Spleen (tissue), 11 donors: ENCODE measurements around the gene GNG13. TPM values are rescaled to one million over a fixed set of nuclear protein-coding genes. Genes with fewer than 3 reads are reported as not detected.

Experiments used
- DNase-seq: peaks from one replicate; pipeline ENCODE4 v3.0.0-alpha.2; 2020
- H3K27ac ChIP-seq, 8 donors: fragments of 200-600 bp; sonication (generic) in 7 of 8; 1 replicate in 4 of 8; 2 replicates in 4 of 8; pipeline versions ENCODE4 v1.5.0 to v1.8.0; 2016 to 2021; ENCODE audit warnings: inconsistent platforms in 4 of 8, mild to moderate bottlenecking in 4 of 8, moderate library complexity in 1 of 8
- H3K27me3 ChIP-seq, 7 donors: fragments of 200-600 bp; sonication (generic) in 6 of 7; replicated peaks in 1 of 7; 1 replicate in 4 of 7; 2 replicates in 3 of 7; pipeline versions ENCODE4 v1.5.0 to v1.8.0; 2016 to 2021; ENCODE audit warnings: inconsistent platforms in 3 of 7, mild to moderate bottlenecking in 1 of 7
- H3K36me3 ChIP-seq, 6 donors: fragments of 200-600 bp; sonication (generic) in 5 of 6; 1 replicate in 4 of 6; 2 replicates in 2 of 6; pipeline versions ENCODE4 v1.5.0 to v1.8.0; 2016 to 2021; ENCODE audit warnings: inconsistent platforms in 2 of 6
- H3K4me1 ChIP-seq, 6 donors: fragments of 200-600 bp; sonication (generic) in 5 of 6; 1 replicate in 3 of 6; 2 replicates in 3 of 6; pipeline versions ENCODE4 v1.5.0 to v1.8.0; 2016 to 2021; ENCODE audit warnings: inconsistent platforms in 3 of 6
- H3K4me3 ChIP-seq, 8 donors: fragments of 200-600 bp; sonication (generic) in 7 of 8; 1 replicate in 4 of 8; 2 replicates in 4 of 8; pipeline versions ENCODE4 v1.5.0 to v1.8.0; 2016 to 2021; ENCODE audit warnings: inconsistent platforms in 4 of 8, mild to moderate bottlenecking in 4 of 8, moderate library complexity in 2 of 8
- H3K9me3 ChIP-seq, 8 donors: fragments of 200-600 bp; sonication (generic) in 7 of 8; 1 replicate in 4 of 8; 2 replicates in 4 of 8; pipeline versions ENCODE4 v1.5.0 to v1.8.0; 2016 to 2021; ENCODE audit warnings: inconsistent platforms in 4 of 8
- POLR2A ChIP-seq, 3 donors: fragments of 450-650 bp; IDR thresholded peaks; one replicate each; pipeline ENCODE4 v1.5.1; 2017; ENCODE audit warnings: antibody characterized with exemption in 3 of 3, mild to moderate bottlenecking in 1 of 3
- POLR2AphosphoS5 ChIP-seq, 3 donors: sonication (generic); formaldehyde crosslinking; IDR thresholded peaks; one replicate each; pipeline ENCODE4 v1.5.1; 2017; ENCODE audit warnings: antibody characterized with exemption in 3 of 3
- WGBS, 5 donors: extraction: QIAGEN DNeasy Blood & Tissue Kit in 3 of 5; methylation state at CpG; one replicate each; pipeline versions ENCODE4 v1.1.5 to v1.1.7; 2013 to 2018; 5-methylcytosine and 5-hydroxymethylcytosine counted together
- intact Hi-C: fragments of 100-400 bp; cut with DNase I; formaldehyde crosslinking; loops from one replicate; pipeline ENCODE4 v1.15.0; 2023; ENCODE audit warnings: low total_unique reads
- polyA plus RNA-seq, 3 donors: library from polyadenylated mRNA; stranded (reverse); fragments of 200-250 nt; gene quantifications; one replicate each; pipeline ENCODE4 v1.2.1, GENCODE V29; 2013
- total RNA-seq, 7 donors: library from RNA; depleted of rRNA in 3 of 7; stranded (reverse); fragments of >200 nt in 3 of 7; fragmentation: NEBNext Ultra II Directional in 4 of 7; extraction: Animal tissue kit (Norgen Biotek cat#: 25700) in 4 of 7; gene quantifications; one replicate each; pipeline versions ENCODE4 v1.1.0 to v1.2.1, GENCODE V29; 2016 to 2021
- TF ChIP-seq, protein P1 (sequence below), 11 experiments: fragments of 200-600 bp in 7 of 11; fragments of 450-650 bp in 4 of 11; sonication (generic) in 4 of 11; IDR thresholded peaks in 8 of 11; conservative IDR thresholded peaks in 3 of 11; 1 replicate in 7 of 11; 2 replicates in 4 of 11; pipeline versions ENCODE4 v1.4.0 to v1.8.0; 2016 to 2021; ENCODE audit warnings: antibody characterized with exemption in 11 of 11, inconsistent platforms in 4 of 11, mild to moderate bottlenecking in 1 of 11
- donor health status: healthy with polysubstance abuse.
- donor health status: DM: no; HTN: no; CAD: no; lungs with moderate emphysema.
- donor health status: DM: no; HTN: no; CAD: no.
- donor health status: Bipolar disorder and iron deficiency.
- donor health status: healthy.
- donor health status: DM: no; HTN: no; CAD: no.
- donor health status: DM: yes; HTN: yes; CAD: no.

Gene GNG13
- total and polyA plus RNA-seq, 10 donors: not detected

DNA sequence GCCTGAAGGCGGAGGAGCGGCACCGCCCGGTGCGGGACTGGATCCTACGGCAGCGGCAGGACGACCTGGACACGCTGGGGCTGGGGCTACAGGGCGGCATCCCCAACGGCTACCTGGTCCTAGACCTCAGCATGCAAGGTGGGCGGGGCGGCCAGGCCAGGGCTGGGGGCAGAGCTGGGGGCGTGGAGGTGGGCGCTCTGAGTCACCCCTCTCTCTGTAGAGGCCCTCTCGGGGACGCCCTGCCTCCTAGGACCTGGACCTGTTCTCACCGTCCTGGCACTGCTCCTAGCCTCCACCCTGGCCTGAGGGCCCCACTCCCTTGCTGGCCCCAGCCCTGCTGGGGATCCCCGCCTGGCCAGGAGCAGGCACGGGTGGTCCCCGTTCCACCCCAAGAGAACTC is 32.1 kb downstream of the GNG13 start:
- no peak overlapping the region for H3K4me3 ChIP-seq
- TF ChIP-seq POLR2A (IDR thresholded peaks at IDR 0.05): no peak
- no peak overlapping the region for H3K27ac ChIP-seq
- intact Hi-C loops: no loop called here
- H3K27me3 ChIP-seq: peaks cover 0 to 61% (median 4%) of the 10 kb centered on the region in 7 donors
- 71 to 95% (median 80%) methylated on average over 8 to 21 of the region's 21 CpGs for WGBS, 5 donors
- no peaks in the 10 kb centered on the region for H3K9me3 ChIP-seq
- no peak for DNase-seq
- no peaks in the 10 kb centered on the region for H3K36me3 ChIP-seq
- no peaks in the 10 kb centered on the region for H3K4me1 ChIP-seq

DNA sequence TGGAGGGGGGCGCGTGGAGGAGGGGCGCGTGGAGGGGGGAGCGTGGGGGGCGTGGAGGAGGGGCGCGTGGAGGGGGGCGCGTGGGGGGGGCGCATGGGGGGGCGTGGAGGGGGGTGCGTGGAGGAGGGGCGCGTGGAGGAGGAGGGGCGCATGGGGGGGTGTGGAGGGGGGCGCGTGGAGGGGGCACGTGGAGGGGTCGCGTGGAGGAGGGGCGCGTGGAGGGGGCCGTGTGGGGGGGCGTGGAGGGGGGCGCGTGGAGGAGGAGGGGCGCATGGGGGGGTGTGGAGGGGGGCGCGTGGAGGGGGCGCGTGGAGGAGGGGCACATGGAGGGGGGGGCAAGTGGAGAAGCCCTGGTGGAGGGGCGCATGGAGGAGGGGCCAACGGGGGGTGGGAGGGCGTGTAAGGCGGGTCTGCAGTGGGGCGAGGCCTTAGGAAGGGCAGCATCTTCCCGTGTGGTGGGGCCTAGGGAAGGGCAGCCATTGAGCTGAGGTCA is 32.7 kb downstream of the GNG13 start:
- 40 to 83% (median 76%) methylated on average over 6 to 20 of the region's 38 CpGs for WGBS, 5 donors
- no peak overlapping the region for H3K27ac ChIP-seq
- TF ChIP-seq POLR2AphosphoS5 (IDR thresholded peaks at IDR 0.05) (no peak), POLR2A (IDR thresholded peaks at IDR 0.05) (no peak)
- TF ChIP-seq, protein P1, sequence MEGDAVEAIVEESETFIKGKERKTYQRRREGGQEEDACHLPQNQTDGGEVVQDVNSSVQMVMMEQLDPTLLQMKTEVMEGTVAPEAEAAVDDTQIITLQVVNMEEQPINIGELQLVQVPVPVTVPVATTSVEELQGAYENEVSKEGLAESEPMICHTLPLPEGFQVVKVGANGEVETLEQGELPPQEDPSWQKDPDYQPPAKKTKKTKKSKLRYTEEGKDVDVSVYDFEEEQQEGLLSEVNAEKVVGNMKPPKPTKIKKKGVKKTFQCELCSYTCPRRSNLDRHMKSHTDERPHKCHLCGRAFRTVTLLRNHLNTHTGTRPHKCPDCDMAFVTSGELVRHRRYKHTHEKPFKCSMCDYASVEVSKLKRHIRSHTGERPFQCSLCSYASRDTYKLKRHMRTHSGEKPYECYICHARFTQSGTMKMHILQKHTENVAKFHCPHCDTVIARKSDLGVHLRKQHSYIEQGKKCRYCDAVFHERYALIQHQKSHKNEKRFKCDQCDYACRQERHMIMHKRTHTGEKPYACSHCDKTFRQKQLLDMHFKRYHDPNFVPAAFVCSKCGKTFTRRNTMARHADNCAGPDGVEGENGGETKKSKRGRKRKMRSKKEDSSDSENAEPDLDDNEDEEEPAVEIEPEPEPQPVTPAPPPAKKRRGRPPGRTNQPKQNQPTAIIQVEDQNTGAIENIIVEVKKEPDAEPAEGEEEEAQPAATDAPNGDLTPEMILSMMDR (IDR thresholded peaks at IDR 0.05 in 8 of 11, conservative IDR thresholded peaks at IDR 0.05 in 3 of 11): no peak
- H3K4me3 ChIP-seq: no peak overlapping the region
- intact Hi-C loops: no loop called here
- peaks cover 0 to 68% (median 8%) of the 10 kb centered on the region in 7 donors for H3K27me3 ChIP-seq
- no peaks in the 10 kb centered on the region for H3K9me3 ChIP-seq
- DNase-seq: no peak
- H3K36me3 ChIP-seq: no peaks in the 10 kb centered on the region
- H3K4me1 ChIP-seq: no peaks in the 10 kb centered on the region

DNA sequence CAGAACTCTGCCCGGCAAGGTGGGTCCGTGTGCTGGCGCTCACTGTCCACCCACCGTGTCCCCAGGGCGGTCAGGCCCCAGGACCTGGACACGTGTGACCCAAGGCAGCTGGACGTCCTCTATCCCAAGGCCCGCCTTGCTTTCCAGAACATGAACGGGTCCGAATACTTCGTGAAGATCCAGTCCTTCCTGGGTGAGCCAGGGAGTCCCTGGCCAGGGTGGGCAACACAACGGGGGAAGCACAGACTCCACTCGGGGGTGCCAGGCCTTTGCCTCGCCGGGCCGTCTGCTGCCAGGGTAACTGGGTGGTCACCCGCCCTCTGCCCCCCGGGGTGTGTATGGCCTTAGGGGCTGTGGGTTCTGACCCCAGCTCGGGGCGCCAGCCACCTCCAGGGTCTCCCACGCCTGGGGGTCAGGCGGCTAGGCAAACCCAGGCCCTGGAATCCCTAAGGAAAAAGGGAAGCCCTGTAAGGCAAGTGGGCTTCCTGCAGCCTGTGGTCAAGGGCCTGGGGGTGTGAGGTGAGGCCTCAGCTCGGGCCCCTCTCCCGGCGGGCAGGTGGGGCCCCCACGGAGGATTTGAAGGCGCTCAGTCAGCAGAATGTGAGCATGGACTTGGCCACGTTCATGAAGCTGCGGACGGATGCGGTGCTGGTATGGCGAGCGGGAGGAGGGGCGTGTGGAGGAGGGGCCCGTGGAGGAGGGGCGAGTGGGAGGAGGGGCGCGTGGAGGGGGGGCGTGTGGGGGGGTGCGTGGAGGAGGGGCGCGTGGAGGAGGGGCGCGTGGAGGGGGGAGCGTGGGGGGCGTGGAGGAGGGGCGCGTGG is 33.5 kb downstream of the GNG13 start:
- H3K27me3 ChIP-seq: peaks cover 0 to 75% (median 15%) of the 10 kb centered on the region in 7 donors
- H3K27ac ChIP-seq: no peak overlapping the region
- H3K4me1 ChIP-seq: no peaks in the 10 kb centered on the region
- WGBS, 5 donors: 66 to 88% (median 76%) methylated on average over 10 to 38 of the region's 48 CpGs
- H3K9me3 ChIP-seq: no peaks in the 10 kb centered on the region
- H3K4me3 ChIP-seq: no peak overlapping the region
- TF ChIP-seq POLR2AphosphoS5 (IDR thresholded peaks at IDR 0.05) (no peak), POLR2A (IDR thresholded peaks at IDR 0.05) (no peak)
- TF ChIP-seq, protein P1 (IDR thresholded peaks at IDR 0.05 in 8 of 11, conservative IDR thresholded peaks at IDR 0.05 in 3 of 11): no peak
- no peaks in the 10 kb centered on the region for H3K36me3 ChIP-seq
- no peak for DNase-seq
- intact Hi-C loops: no loop called here

DNA sequence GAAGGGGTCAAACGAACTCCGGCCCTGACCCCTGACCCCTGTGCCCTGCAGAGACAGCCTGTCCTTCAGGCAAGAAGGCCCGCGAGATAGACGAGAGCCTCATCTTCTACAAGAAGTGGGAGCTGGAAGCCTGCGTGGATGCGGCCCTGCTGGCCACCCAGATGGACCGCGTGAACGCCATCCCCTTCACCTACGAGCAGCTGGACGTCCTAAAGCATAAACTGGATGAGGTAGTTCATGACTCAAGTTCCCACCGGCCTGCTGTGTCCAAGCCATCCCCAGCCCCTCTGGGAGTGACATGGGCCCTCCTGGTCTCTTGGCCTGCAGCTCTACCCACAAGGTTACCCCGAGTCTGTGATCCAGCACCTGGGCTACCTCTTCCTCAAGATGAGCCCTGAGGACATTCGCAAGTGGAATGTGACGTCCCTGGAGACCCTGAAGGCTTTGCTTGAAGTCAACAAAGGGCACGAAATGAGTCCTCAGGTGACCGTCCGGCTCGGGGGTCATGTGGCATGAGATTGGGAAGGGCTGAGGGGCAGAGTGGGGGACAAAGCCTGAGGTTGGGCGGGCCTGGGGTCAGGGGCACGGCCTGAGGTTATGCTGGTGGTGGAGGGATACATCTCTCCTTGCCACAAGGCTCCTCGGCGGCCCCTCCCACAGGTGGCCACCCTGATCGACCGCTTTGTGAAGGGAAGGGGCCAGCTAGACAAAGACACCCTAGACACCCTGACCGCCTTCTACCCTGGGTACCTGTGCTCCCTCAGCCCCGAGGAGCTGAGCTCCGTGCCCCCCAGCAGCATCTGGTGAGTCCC is 34.3 kb downstream of the GNG13 start:
- 82 to 91% (median 86%) methylated on average over 22 to 29 of the region's 29 CpGs for WGBS, 5 donors
- DNase-seq: no peak
- H3K27ac ChIP-seq: no peak overlapping the region

DNA sequence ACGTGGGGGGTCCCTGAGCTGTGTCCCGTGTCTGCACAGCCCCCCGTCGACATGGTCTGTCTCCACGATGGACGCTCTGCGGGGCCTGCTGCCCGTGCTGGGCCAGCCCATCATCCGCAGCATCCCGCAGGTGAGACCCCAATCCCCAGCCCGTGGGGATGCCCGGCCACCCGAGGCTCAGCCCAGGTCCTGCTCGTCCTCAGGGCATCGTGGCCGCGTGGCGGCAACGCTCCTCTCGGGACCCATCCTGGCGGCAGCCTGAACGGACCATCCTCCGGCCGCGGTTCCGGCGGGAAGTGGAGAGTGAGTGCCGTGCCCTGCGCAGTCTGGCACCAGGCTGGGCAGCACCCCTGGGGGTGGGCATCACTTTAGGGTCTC is 35.1 kb downstream of the GNG13 start:
- Histone ChIP-seq H3K4me1 (no peaks in the 10 kb centered on the region), H3K27me3 (peaks cover 0 to 85% (median 18%) of the 10 kb centered on the region in 7 donors), H3K36me3 (no peaks in the 10 kb centered on the region), H3K9me3 (no peaks in the 10 kb centered on the region), H3K4me3 (no peak overlapping the region), H3K27ac (no peak overlapping the region)
- intact Hi-C loops: no loop called here
- DNase-seq: peak; percentile 73
- WGBS, 5 donors: 90 to 98% (median 91%) methylated on average over 20 to 29 of the region's 29 CpGs
- TF ChIP-seq POLR2A (IDR thresholded peaks at IDR 0.05): no peak
- TF ChIP-seq POLR2AphosphoS5 (IDR thresholded peaks at IDR 0.05): no peak
- TF ChIP-seq, protein P1 (IDR thresholded peaks at IDR 0.05 in 8 of 11, conservative IDR thresholded peaks at IDR 0.05 in 3 of 11): no peak

More for the DNA sequence above, 34.3 kb downstream of the GNG13 start:
- Histone ChIP-seq H3K9me3 (no peaks in the 10 kb centered on the region), H3K4me1 (no peaks in the 10 kb centered on the region), H3K27me3 (peaks cover 0 to 83% (median 18%) of the 10 kb centered on the region in 7 donors), H3K4me3 (no peak overlapping the region), H3K36me3 (no peaks in the 10 kb centered on the region)
- intact Hi-C loops: no loop called here
- no peak for TF ChIP-seq POLR2A (IDR thresholded peaks at IDR 0.05)
